AG04449 (cell line): ENCODE data around the gene MLH3.

Source experiments
- CTCF ChIA-PET: fragments of 350-600 bp; formaldehyde crosslinking; extraction: SDS; loops from one replicate; lab custom pipeline; 2021; ENCODE audit warnings: antibody characterized with exemption; lab: Yijun Ruan, JAX
- POLR2A ChIA-PET: fragments of 400-600, 350-600 bp; formaldehyde crosslinking; extraction: SDS; loops from one replicate; lab custom pipeline; 2020; ENCODE audit warnings: antibody characterized with exemption, inconsistent platforms; lab: Yijun Ruan, JAX
- DNase-seq: peaks from one replicate; pipeline ENCODE4 v3.0.0-alpha.2; 2010; ENCODE audit warnings: low read depth, low spot score
- H3K4me3 ChIP-seq: 2 replicates; pipeline ENCODE4 v1.5.1; 2011; ENCODE audit warnings: low read depth, mild to moderate bottlenecking, control low read depth, low read length
- CTCF ChIP-seq: IDR thresholded peaks from one replicate; pipeline ENCODE4 v1.5.1; 2011; ENCODE audit warnings: mild to moderate bottlenecking, moderate library complexity, low read length, control low read depth, inconsistent platforms; ENCODE audit not compliant: insufficient read depth; ENCODE audit errors: missing control alignments

MLH3 gene

GRCh38 chr14:74981833-74982232 is 69.4 kb downstream of the MLH3 start:
- no peak for TF ChIP-seq CTCF
- no peak overlapping the region for H3K4me3 ChIP-seq
- ChIA-PET POLR2A (no interaction called here), CTCF (interaction anchor here (0.8 to 1.2 kb wide), 3 partner anchors 20 to 106 kb away, joined by 3 to 4 read pairs (median 3); no protein-coding TSS in a partner anchor)
- no peak for DNase-seq

GRCh38 chr14:74981462-74981782 is 69.8 kb downstream of the MLH3 start:
- no peak for DNase-seq
- ChIA-PET POLR2A (no interaction called here), CTCF (interaction anchor here (0.8 to 1.2 kb wide), 4 partner anchors 16 to 107 kb away, joined by 3 to 4 read pairs (median 4); no protein-coding TSS in a partner anchor)
- H3K4me3 ChIP-seq = no peak overlapping the region
- no peak for TF ChIP-seq CTCF

- no peak overlapping the region for H3K4me3 ChIP-seq
- no peak for DNase-seq
- no peak for TF ChIP-seq CTCF
- CTCF ChIA-PET = interaction anchor here (0.7 to 1.2 kb wide), 4 partner anchors 16 to 107 kb away, joined by 3 to 4 read pairs (median 3); no protein-coding TSS in a partner anchor
- POLR2A ChIA-PET = interaction anchor here (0.6 kb wide), 1 partner anchor 460 kb away, joined by 3 read pairs; no protein-coding TSS in a partner anchor
Measured at GRCh38 chr14:74980731-74981461, 70.4 kb downstream of the MLH3 start.

- TF ChIP-seq CTCF = no peak
- ChIA-PET CTCF (interaction anchor here (0.7 to 1.0 kb wide), 3 partner anchors 15 to 35 kb away, joined by 3 to 4 read pairs (median 3); no protein-coding TSS in a partner anchor), POLR2A (interaction anchor here (0.6 kb wide), 1 partner anchor 460 kb away, joined by 3 read pairs; no protein-coding TSS in a partner anchor)
- no peak overlapping the region for H3K4me3 ChIP-seq
- no peak for DNase-seq
Measured at GRCh38 chr14:74980398-74980730, 70.9 kb downstream of the MLH3 start.

- TF ChIP-seq CTCF = peak; percentile 17
- CTCF ChIA-PET = interaction anchor here (0.7 to 1.0 kb wide), 4 partner anchors 15 to 35 kb away, joined by 3 to 4 read pairs (median 3); partner anchors contain the start of gene EIF2B2
- no peak overlapping the region for H3K4me3 ChIP-seq
- POLR2A ChIA-PET = interaction anchor here (0.6 kb wide), 1 partner anchor 461 kb away, joined by 3 read pairs; no protein-coding TSS in a partner anchor
- no peak for DNase-seq
Measured at GRCh38 chr14:74979442-74980397, 71.5 kb downstream of the MLH3 start.
